ENCODE data around the gene ADD3. TPM values are rescaled to one million over a fixed set of nuclear protein-coding genes. Genes with fewer than 3 reads are reported as not detected.
"Not testable (repeated sequence)": the region's sequence is repeated elsewhere in the genome, so short reads cannot be mapped to it uniquely, and the experiment has no call there.

Gene ADD3
- total RNA-seq, 2 experiments from 2014 or later = 31.3 to 31.4 TPM

DNA sequence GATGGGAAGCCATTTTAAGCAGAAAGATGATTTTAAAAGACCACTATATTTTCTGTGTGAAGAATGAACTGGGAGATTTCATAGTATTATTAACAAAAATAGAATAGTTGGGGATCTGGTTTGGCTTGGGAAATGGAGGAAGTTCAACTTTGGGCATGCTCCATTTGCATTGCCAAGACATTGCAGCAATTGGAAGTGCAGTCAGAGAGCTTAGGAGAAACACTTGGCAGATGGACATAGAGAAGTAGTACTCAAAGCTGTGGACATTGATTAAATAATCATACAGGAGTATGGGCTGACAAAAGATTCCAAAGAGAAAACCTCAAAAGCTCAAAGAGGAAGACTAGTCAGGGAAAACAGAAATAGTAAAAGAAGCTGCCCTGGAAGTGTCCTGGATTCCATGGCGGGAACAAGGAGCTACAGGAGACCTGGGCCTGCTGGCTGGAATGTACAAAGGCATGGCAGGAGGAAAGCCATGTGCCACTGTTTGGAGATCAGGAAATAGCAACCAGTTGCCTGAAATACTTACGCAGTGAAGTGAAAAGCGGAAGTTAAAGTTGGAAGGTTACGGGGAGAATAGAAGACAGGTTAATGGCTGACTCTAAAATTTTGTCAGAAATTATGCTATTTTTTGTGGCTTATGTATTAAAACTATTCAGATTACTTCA is 106.0 kb downstream of the ADD3 start:
- ChIA-PET CTCF (no interaction called here), POLR2A (no interaction called here)

DNA sequence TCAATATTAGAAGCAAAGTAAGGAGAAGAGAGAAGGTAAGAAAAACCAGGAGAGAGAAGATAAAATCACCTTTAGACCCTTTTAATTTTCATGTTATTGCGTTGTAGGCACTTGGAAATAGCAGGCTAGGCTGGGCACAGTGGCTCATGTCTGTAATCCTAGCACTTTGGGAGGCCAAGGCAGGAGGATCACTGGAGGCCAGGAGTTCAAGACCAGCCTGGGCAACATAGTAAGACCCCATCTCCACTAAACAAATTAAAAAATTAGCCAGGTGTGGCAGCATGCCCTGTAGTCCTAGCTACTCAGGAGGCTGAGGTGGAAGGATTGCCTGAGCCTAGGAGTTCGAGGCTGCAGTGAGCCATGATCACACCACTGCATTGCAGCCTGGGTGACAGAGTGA is 106.9 kb downstream of the ADD3 start:
- CTCF ChIA-PET, POLR2A ChIA-PET: not testable (repeated sequence)

DNA sequence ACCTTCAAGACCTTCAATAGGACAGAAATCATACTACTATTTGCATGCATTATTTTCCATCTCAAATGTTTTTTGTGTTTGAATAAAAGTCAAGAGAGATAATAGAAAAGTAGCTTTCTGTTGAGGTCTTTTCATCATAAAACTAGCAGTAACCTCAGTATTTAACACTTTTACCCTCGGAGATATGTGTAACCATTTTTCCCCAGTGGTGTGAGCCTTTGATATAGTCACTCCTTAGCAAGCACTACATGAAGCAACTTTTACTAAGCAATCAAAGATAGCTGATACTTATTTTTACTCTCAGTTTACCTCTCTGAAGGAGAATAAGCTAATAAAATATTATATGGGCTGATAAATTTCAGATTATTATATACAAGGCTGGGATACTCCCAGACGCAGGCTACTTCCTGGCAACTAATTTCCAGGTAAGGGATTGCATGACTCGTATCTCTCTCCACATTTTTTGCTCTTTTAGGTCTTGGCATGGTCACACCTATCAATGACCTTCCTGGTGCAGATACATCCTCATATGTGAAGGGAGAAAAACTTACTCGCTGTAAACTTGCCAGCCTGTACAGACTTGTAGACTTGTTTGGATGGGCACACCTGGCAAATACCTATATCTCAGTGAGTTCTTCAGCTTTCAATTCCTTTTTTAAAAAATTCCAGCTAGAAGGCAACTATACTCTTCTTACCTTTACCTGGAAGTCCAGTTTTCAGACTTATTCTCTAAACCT is 108.2 kb downstream of the ADD3 start:
- CTCF ChIA-PET = no interaction called here
- POLR2A ChIA-PET = no interaction called here

- CTCF ChIA-PET = interaction anchor here (1.2 kb wide), 1 partner anchor 134 kb away, joined by 4 read pairs; no protein-coding TSS in a partner anchor
- POLR2A ChIA-PET = no interaction called here
Observed at GRCh38 chr10:110118891-110119621, 111.3 kb downstream of the ADD3 start.

DNA sequence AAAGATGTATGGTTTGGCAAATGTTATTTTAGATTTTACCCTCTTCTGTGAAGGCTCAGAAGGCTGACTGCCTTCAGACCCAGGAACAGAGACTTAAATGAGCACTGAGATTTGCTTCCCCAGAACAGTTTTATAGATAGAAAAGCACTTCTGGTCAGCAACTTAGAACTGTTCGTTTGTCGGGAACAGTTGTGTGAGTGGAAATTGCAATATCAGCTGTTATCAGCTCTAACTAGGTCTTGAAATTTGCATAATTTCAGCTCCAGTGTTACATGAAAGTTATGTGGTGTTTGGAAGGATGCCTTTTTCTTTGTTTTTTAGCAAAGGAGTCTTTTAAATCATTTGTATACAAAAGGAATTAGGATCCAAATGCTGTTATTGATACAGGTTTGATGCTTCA is 115.8 kb downstream of the ADD3 start:
- CTCF ChIA-PET = no interaction called here
- POLR2A ChIA-PET = no interaction called here

GRCh38 chr10:110129490-110129889 is 121.7 kb downstream of the ADD3 start:
- ChIA-PET CTCF (no interaction called here), POLR2A (no interaction called here)

- POLR2A ChIA-PET = no interaction called here
Observed at GRCh38 chr10:110134917-110135316, 127.1 kb downstream of the ADD3 start.

GRCh38 chr10:110135836-110136235 is 128.1 kb downstream of the ADD3 start:
- CTCF ChIA-PET = interaction anchor here (0.7 to 0.9 kb wide), 2 partner anchors 32 to 72 kb away, joined by 3 read pairs; partner anchors contain the start of gene MXI1
- POLR2A ChIA-PET = not testable (repeated sequence)

More at GRCh38 chr10:110134917-110135316, 127.1 kb downstream of the ADD3 start:
- CTCF ChIA-PET = no interaction called here

- ChIA-PET POLR2A (interaction anchor here (0.6 to 1.0 kb wide), 2 partner anchors 53 to 74 kb away, joined by 3 to 4 read pairs; no protein-coding TSS in a partner anchor), CTCF (interaction anchor here (0.6 to 2.1 kb wide), 12 partner anchors 16 to 168 kb away, joined by 3 to 8 read pairs (median 4); partner anchors contain the start of gene SMNDC1)
Observed at GRCh38 chr10:110137142-110137545, 129.4 kb downstream of the ADD3 start.

- ChIA-PET POLR2A (interaction anchor here (1.0 kb wide), 1 partner anchor 73 kb away, joined by 3 read pairs; no protein-coding TSS in a partner anchor), CTCF (interaction anchor here (1.1 to 2.1 kb wide), 10 partner anchors 15 to 167 kb away, joined by 3 to 8 read pairs (median 4); partner anchors contain the start of genes MXI1 and SMNDC1)
Observed at GRCh38 chr10:110138197-110138812, 130.5 kb downstream of the ADD3 start.

DNA sequence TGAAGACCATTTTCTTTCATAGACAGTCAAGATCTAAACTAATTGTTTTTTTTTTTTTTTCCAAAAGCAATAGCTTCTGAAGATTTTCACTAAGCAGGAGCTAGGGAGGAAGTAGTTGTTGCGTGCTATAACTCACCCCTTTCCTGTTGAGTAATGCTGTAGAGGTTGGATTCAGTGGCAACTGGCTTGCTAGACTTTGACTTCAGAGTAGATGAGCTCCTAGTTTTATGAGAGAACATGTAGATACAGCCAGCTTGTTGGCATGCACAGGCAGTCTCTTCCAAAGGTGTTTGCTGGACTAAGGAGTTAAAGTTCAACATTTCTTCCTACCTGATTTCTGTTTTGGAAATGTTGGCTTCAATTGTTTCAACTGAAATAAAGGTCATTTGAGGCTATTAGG is 133.4 kb downstream of the ADD3 start:
- POLR2A ChIA-PET = interaction anchor here (0.6 kb wide), 1 partner anchor 65 kb away, joined by 6 read pairs; no protein-coding TSS in a partner anchor

DNA sequence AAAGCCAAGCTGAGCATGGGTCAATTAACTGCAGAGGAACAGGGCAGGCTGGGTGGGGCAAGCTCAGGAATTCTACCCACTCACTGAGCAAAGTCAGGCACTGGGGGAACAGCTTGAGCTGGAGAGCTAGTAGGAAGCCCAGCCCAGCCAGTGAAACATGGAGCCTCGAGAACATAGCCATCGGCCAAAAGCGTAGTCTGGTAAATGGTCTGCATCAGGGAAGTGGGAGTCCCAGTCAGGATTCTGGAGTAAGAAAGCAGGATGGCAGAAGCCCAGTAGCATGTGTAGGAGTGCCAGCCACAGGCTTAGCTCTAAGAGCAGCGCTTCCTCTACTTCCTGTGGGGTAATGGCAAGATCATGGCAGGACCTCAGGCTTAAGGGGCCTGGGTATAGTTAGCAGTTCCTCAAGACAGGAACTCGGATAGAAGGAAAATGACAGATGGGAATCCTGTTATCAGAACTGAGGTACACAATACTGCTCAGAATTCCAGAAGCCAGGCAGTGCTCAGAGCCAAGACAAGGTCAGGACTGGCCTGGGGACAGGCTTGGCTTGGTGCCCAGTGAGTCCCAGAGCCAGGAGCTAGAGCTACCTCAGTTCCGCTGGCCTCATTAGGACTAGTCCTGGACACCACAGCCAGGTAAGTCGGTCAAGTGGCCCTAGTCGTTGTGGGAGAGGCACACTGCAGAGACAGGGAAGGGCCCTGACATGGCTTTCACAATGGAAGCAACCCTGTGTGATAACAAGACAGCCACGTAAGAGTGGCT is 134.3 kb downstream of the ADD3 start:
- POLR2A ChIA-PET = no interaction called here
- CTCF ChIA-PET = interaction anchor here (0.6 to 1.4 kb wide), 3 partner anchors 63 to 137 kb away, joined by 4 to 6 read pairs (median 5); no protein-coding TSS in a partner anchor

More for the DNA sequence above, 133.4 kb downstream of the ADD3 start:
- CTCF ChIA-PET = interaction anchor here (0.6 to 1.4 kb wide), 4 partner anchors 69 to 137 kb away, joined by 3 to 6 read pairs (median 4); no protein-coding TSS in a partner anchor

GRCh38 chr10:110142965-110143364 is 135.2 kb downstream of the ADD3 start:
- ChIA-PET CTCF (no interaction called here), POLR2A (no interaction called here)

GRCh38 chr10:110144507-110144906 is 136.7 kb downstream of the ADD3 start:
- CTCF ChIA-PET = interaction anchor here (0.6 kb wide), 1 partner anchor 28 kb away, joined by 4 read pairs; no protein-coding TSS in a partner anchor

DNA sequence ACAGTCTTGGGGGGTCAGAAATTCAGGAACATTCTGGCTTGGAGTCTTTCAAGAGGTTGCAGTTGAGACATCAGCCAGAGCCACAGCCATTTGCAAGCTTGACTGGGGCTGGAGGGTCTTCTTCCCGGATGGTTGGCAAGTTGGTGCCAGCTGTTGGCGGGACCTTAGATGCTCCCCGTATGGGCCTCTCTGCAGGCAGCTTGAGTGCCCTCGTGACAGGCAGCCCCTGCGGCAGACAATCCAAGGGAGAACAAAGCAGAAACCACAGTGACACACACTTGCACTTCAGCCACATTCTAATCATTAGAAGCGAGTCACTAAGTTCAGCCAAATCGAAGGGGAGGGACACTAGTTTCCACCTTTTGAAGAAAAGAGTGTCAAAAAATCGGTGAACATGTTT is 140.2 kb downstream of the ADD3 start:
- ChIA-PET CTCF (no interaction called here), POLR2A (no interaction called here)

More at GRCh38 chr10:110144507-110144906, 136.7 kb downstream of the ADD3 start:
- POLR2A ChIA-PET = no interaction called here

DNA sequence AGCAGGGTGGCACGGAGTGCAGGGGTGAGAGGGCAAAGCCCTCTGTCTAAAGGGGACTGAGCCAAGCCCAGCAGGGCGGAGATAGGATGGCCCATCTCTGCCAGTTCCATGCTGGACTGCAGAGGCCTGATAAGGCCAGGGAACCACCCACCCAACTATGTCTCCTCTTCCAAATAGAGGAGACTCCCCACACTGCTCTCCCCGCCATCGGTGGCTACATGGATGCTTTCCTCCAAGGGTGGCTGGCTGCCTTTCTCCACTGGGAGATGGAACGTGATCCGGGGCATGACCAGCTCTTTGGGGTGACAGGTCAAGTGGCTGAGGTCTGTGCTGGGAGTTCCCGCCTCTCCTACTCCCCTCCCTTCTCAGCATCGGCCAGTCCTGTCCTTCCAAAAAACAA is 141.5 kb downstream of the ADD3 start:
- ChIA-PET POLR2A (no interaction called here), CTCF (no interaction called here)

- CTCF ChIA-PET = no interaction called here
- POLR2A ChIA-PET = no interaction called here
Observed at GRCh38 chr10:110150046-110150445, 142.3 kb downstream of the ADD3 start.

DNA sequence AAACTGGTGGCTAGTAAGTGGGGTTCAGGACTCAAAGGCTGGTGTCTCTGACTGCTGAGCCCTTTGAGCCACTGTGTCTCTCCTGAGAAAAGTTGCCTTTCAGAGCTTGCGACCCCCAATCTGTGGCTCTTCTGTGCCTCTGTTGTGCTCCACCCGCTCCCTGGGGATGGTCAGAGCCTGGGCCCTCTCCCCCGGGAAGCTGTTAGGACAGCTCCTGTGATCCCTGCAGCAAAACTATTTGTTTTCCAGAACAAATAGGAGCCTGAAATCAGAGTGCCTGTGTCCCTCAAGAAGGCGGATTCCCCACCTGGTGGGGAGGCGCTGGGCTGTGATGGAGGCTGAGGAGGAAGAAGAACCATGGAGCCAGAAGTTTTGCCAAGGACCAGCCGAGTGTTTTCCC is 143.2 kb downstream of the ADD3 start:
- ChIA-PET POLR2A (no interaction called here), CTCF (no interaction called here)

- ChIA-PET POLR2A (no interaction called here), CTCF (no interaction called here)
Observed at GRCh38 chr10:110151467-110151866, 143.7 kb downstream of the ADD3 start.
